ENCODE results near the gene WARS2.

DNA sequence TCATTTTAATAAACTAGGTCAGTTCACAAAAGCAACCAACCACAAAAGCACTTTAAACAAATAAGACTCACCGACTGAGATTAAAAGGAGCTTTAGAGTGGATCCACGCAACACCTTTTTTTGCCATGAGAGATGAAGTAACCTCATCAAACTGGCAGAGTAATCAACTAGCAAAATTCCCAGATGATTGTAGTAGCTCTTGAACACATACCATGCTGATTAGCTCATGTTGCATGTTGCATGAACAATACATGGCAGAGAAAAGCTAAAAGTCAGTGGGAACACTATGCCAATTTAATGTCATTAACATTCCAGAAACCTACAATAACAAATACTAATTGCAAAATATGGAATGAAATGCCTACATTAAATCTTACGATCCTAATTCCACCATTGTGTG lies 4.1 kb downstream of the WARS2 start:
- TF ChIP-seq, protein P1, sequence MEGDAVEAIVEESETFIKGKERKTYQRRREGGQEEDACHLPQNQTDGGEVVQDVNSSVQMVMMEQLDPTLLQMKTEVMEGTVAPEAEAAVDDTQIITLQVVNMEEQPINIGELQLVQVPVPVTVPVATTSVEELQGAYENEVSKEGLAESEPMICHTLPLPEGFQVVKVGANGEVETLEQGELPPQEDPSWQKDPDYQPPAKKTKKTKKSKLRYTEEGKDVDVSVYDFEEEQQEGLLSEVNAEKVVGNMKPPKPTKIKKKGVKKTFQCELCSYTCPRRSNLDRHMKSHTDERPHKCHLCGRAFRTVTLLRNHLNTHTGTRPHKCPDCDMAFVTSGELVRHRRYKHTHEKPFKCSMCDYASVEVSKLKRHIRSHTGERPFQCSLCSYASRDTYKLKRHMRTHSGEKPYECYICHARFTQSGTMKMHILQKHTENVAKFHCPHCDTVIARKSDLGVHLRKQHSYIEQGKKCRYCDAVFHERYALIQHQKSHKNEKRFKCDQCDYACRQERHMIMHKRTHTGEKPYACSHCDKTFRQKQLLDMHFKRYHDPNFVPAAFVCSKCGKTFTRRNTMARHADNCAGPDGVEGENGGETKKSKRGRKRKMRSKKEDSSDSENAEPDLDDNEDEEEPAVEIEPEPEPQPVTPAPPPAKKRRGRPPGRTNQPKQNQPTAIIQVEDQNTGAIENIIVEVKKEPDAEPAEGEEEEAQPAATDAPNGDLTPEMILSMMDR (IDR thresholded peaks at IDR 0.05) = no peak
- TF ChIP-seq POLR2A (IDR thresholded peaks at IDR 0.05) = no peak

Measured in right lobe of liver (tissue), 4 donors.